CD4-positive, CD25-positive, alpha-beta regulatory T cell (primary cell): ENCODE data around the gene QSOX1. TPM values are rescaled to one million over a fixed set of nuclear protein-coding genes. Genes with fewer than 3 reads are reported as not detected.

Experiments
- ATAC-seq, 2 donors: fragments of 150-1000 bp; cut with Tn5 transposase; one replicate each; pipeline ENCODE4 v1.10.0; 2021; ENCODE audit warnings: low read depth in 2 of 2, moderate number of reproducible peaks in 2 of 2, moderate library complexity in 1 of 2
- DNase-seq, 3 donors: peaks; one replicate each; pipeline versions ENCODE4 v3.0.0 to v3.0.0-alpha.2; 2012 to 2022; ENCODE audit warnings: mixed read lengths in 1 of 3
- H3K27ac ChIP-seq: one replicate; pipeline ENCODE4 v1.7.0; 2013; ENCODE audit warnings: mild to moderate bottlenecking, low read length; ENCODE audit not compliant: insufficient read depth, poor library complexity, severe bottlenecking
- H3K27me3 ChIP-seq: one replicate; pipeline ENCODE4 v1.7.0; 2013; ENCODE audit warnings: low read length; ENCODE audit not compliant: control insufficient read depth, insufficient read depth
- H3K36me3 ChIP-seq: one replicate; pipeline ENCODE4 v1.7.0; 2013; ENCODE audit warnings: mild to moderate bottlenecking, low read length, moderate library complexity; ENCODE audit not compliant: control insufficient read depth, insufficient read depth
- H3K4me1 ChIP-seq: 2 replicates; pipeline ENCODE4 v1.7.0; 2013; ENCODE audit warnings: mild to moderate bottlenecking, low read length; ENCODE audit not compliant: insufficient read depth, control insufficient read depth, poor library complexity, severe bottlenecking
- H3K4me3 ChIP-seq: one replicate; pipeline ENCODE4 v1.7.0; 2013; ENCODE audit warnings: low read depth, mild to moderate bottlenecking, low read length, moderate library complexity
- H3K9me3 ChIP-seq, 2 experiments: 1 replicate in 1 of 2; 2 replicates in 1 of 2; pipeline ENCODE4 v1.7.0; 2013; ENCODE audit warnings: low read length in 2 of 2, mild to moderate bottlenecking in 1 of 2, moderate library complexity in 1 of 2; ENCODE audit not compliant: control insufficient read depth in 2 of 2
- H3K27ac Mint-ChIP-seq, 3 donors: one replicate each; pipeline ENCODE4 v1.8.0; 2020 to 2022; ENCODE audit warnings: mild to moderate bottlenecking in 3 of 3, mixed read lengths in 3 of 3, moderate library complexity in 2 of 3
- H3K27me3 Mint-ChIP-seq: one replicate; pipeline ENCODE4 v1.8.0; 2022; ENCODE audit warnings: mild to moderate bottlenecking, mixed read lengths
- H3K36me3 Mint-ChIP-seq: one replicate; pipeline ENCODE4 v1.8.0; 2020; ENCODE audit warnings: mixed read lengths
- H3K4me1 Mint-ChIP-seq, 4 donors: one replicate each; pipeline ENCODE4 v1.8.0; 2020 to 2022; ENCODE audit warnings: mixed read lengths in 4 of 4, mild to moderate bottlenecking in 1 of 4
- H3K4me3 Mint-ChIP-seq, 4 donors: one replicate each; pipeline ENCODE4 v1.8.0; 2020 to 2022; ENCODE audit warnings: mild to moderate bottlenecking in 4 of 4, mixed read lengths in 4 of 4, moderate library complexity in 3 of 4
- H3K9me3 Mint-ChIP-seq, 7 donors: one replicate each; pipeline ENCODE4 v1.8.0; 2020 to 2022; ENCODE audit warnings: mixed read lengths in 7 of 7, mild to moderate bottlenecking in 3 of 7, moderate library complexity in 2 of 7
- polyA plus RNA-seq, 4 donors: library from polyadenylated mRNA; unstranded; fragments of 300-500 nt; fragmentation: Illumina TruSeq; gene quantifications; one replicate each; pipeline ENCODE4 v1.2.3, GENCODE V29; 2021
- total RNA-seq: library from RNA; stranded (reverse); gene quantifications from one replicate; pipeline ENCODE4 v1.2.3, GENCODE V29; 2022

Gene QSOX1
- total and polyA plus RNA-seq, 5 donors from 2014 or later, result 8.4 to 19.9 (median 10.7) TPM

- Histone ChIP-seq H3K36me3 (peaks cover 33% of the 10 kb centered on the region), H3K4me3 (no peak overlapping the region), H3K27me3 (no peaks in the 10 kb centered on the region), H3K27ac (no peak overlapping the region), H3K4me1 (no peaks in the 10 kb centered on the region), H3K9me3 (no peaks in the 10 kb centered on the region)
- no peak overlapping the region for H3K4me3 Mint-ChIP-seq
- H3K4me1 Mint-ChIP-seq, result peaks cover 0 to 4% (median 2%) of the 10 kb centered on the region in 4 donors
- no peak for ATAC-seq
- H3K27me3 Mint-ChIP-seq, result no peaks in the 10 kb centered on the region
- H3K9me3 Mint-ChIP-seq, result no peaks in the 10 kb centered on the region
- no peak overlapping the region for H3K27ac Mint-ChIP-seq
- no peak for DNase-seq
- peaks cover 48% of the 10 kb centered on the region for H3K36me3 Mint-ChIP-seq
Observed at GRCh38 chr1:180187626-180188025, 33.0 kb downstream of the QSOX1 start.

- H3K9me3 ChIP-seq, result no peaks in the 10 kb centered on the region
- H3K27ac Mint-ChIP-seq, result no peak overlapping the region
- H3K4me1 ChIP-seq, result no peaks in the 10 kb centered on the region
- DNase-seq, result no peak
- H3K36me3 ChIP-seq, result peaks cover 33% of the 10 kb centered on the region
- no peak overlapping the region for H3K27ac ChIP-seq
- no peaks in the 10 kb centered on the region for H3K9me3 Mint-ChIP-seq
- ATAC-seq, result no peak
- H3K27me3 ChIP-seq, result no peaks in the 10 kb centered on the region
- H3K4me1 Mint-ChIP-seq, result peaks cover 0 to 4% (median 2%) of the 10 kb centered on the region in 4 donors
- H3K4me3 ChIP-seq, result no peak overlapping the region
- H3K36me3 Mint-ChIP-seq, result peaks cover 53% of the 10 kb centered on the region
- H3K4me3 Mint-ChIP-seq, result no peak overlapping the region
- H3K27me3 Mint-ChIP-seq, result no peaks in the 10 kb centered on the region
Observed at GRCh38 chr1:180188091-180188506, 33.4 kb downstream of the QSOX1 start.

- H3K9me3 Mint-ChIP-seq, result no peaks in the 10 kb centered on the region
- H3K36me3 Mint-ChIP-seq, result peaks cover 53% of the 10 kb centered on the region
- no peaks in the 10 kb centered on the region for H3K4me1 ChIP-seq
- no peaks in the 10 kb centered on the region for H3K9me3 ChIP-seq
- H3K4me3 ChIP-seq, result no peak overlapping the region
- H3K4me3 Mint-ChIP-seq, result no peak overlapping the region
- peaks cover 0 to 4% (median 2%) of the 10 kb centered on the region in 4 donors for H3K4me1 Mint-ChIP-seq
- no peak for DNase-seq
- H3K27ac Mint-ChIP-seq, result no peak overlapping the region
- H3K27ac ChIP-seq, result no peak overlapping the region
- no peaks in the 10 kb centered on the region for H3K27me3 ChIP-seq
- no peak for ATAC-seq
- peaks cover 32% of the 10 kb centered on the region for H3K36me3 ChIP-seq
- no peaks in the 10 kb centered on the region for H3K27me3 Mint-ChIP-seq
Observed at GRCh38 chr1:180188684-180189175, 34.1 kb downstream of the QSOX1 start.

GRCh38 chr1:180190091-180190490, 35.4 kb downstream of the QSOX1 start:
- H3K27ac Mint-ChIP-seq, result no peak overlapping the region
- no peaks in the 10 kb centered on the region for H3K4me1 ChIP-seq
- H3K27me3 Mint-ChIP-seq, result no peaks in the 10 kb centered on the region

GRCh38 chr1:180192172-180192571, 37.5 kb downstream of the QSOX1 start:
- H3K9me3 Mint-ChIP-seq, result no peaks in the 10 kb centered on the region
- H3K27me3 Mint-ChIP-seq, result no peaks in the 10 kb centered on the region
- Histone ChIP-seq H3K27ac (no peak overlapping the region), H3K27me3 (no peaks in the 10 kb centered on the region), H3K4me1 (no peaks in the 10 kb centered on the region), H3K4me3 (no peak overlapping the region), H3K9me3 (no peaks in the 10 kb centered on the region), H3K36me3 (peaks cover 26% of the 10 kb centered on the region)
- DNase-seq (no peak), ATAC-seq (no peak)
- H3K4me1 Mint-ChIP-seq, result peaks cover 0 to 2% (median 0%) of the 10 kb centered on the region in 4 donors
- no peak overlapping the region for H3K4me3 Mint-ChIP-seq
- H3K36me3 Mint-ChIP-seq, result peaks cover 35% of the 10 kb centered on the region
- peak overlapping the region in 2 of 3 donors; percentile 44 to 65 for H3K27ac Mint-ChIP-seq

More at GRCh38 chr1:180190091-180190490, 35.4 kb downstream of the QSOX1 start:
- peaks cover 28% of the 10 kb centered on the region for H3K36me3 ChIP-seq
- H3K4me1 Mint-ChIP-seq, result peaks cover 0 to 4% (median under 1%) of the 10 kb centered on the region in 4 donors
- H3K36me3 Mint-ChIP-seq, result peaks cover 41% of the 10 kb centered on the region
- H3K9me3 Mint-ChIP-seq, result no peaks in the 10 kb centered on the region
- H3K4me3 ChIP-seq, result no peak overlapping the region
- no peak overlapping the region for H3K4me3 Mint-ChIP-seq
- ATAC-seq (no peak), DNase-seq (no peak)
- no peak overlapping the region for H3K27ac ChIP-seq
- H3K27me3 ChIP-seq, result no peaks in the 10 kb centered on the region
- H3K9me3 ChIP-seq, result no peaks in the 10 kb centered on the region

GRCh38 chr1:180193141-180194047, 38.7 kb downstream of the QSOX1 start:
- DNase-seq, result no peak
- H3K4me1 ChIP-seq, result no peaks in the 10 kb centered on the region
- H3K27ac Mint-ChIP-seq, result peak overlapping the region in 1 of 3 donors; percentile 22
- H3K36me3 Mint-ChIP-seq, result peaks cover 35% of the 10 kb centered on the region
- H3K9me3 Mint-ChIP-seq, result no peaks in the 10 kb centered on the region
- H3K27me3 Mint-ChIP-seq, result no peaks in the 10 kb centered on the region
- peaks cover 0 to 2% (median 0%) of the 10 kb centered on the region in 4 donors for H3K4me1 Mint-ChIP-seq
- H3K4me3 ChIP-seq, result no peak overlapping the region
- H3K27ac ChIP-seq, result no peak overlapping the region
- H3K36me3 ChIP-seq, result peaks cover 30% of the 10 kb centered on the region
- H3K9me3 ChIP-seq, result no peaks in the 10 kb centered on the region
- no peak for ATAC-seq
- H3K27me3 ChIP-seq, result no peaks in the 10 kb centered on the region
- H3K4me3 Mint-ChIP-seq, result no peak overlapping the region

- no peaks in the 10 kb centered on the region for H3K27me3 Mint-ChIP-seq
- ATAC-seq, result no peak
- Histone ChIP-seq H3K4me3 (no peak overlapping the region), H3K36me3 (peaks cover 30% of the 10 kb centered on the region), H3K27me3 (no peaks in the 10 kb centered on the region), H3K9me3 (no peaks in the 10 kb centered on the region), H3K4me1 (no peaks in the 10 kb centered on the region), H3K27ac (no peak overlapping the region)
- peaks cover 35% of the 10 kb centered on the region for H3K36me3 Mint-ChIP-seq
- no peaks in the 10 kb centered on the region for H3K9me3 Mint-ChIP-seq
- no peak overlapping the region for H3K27ac Mint-ChIP-seq
- no peak overlapping the region for H3K4me3 Mint-ChIP-seq
- H3K4me1 Mint-ChIP-seq, result peaks cover 0 to 2% (median 0%) of the 10 kb centered on the region in 4 donors
- DNase-seq, result no peak
Observed at GRCh38 chr1:180194048-180194425, 39.4 kb downstream of the QSOX1 start.
